GM12878 (cell line): ENCODE data around the gene RARRES2. TPM values are rescaled to one million over a fixed set of nuclear protein-coding genes. Genes with fewer than 3 reads are reported as not detected.
A peak's percentile ranks its signal among the peaks of the same experiment; 100 is the strongest.

ENCODE experiments used
- ATAC-seq: fragments of 200-7000 bp; cut with Tn5 transposase; 3 replicates; pipeline ENCODE4 v1.9.1; 2020; ENCODE audit warnings: mild to moderate bottlenecking, moderate library complexity
- BruUV-seq: library from RNA; stranded (reverse); fragments of 400-500 nt; replicated peaks from 2 replicates; lab custom pipeline; 2021; lab: Mats Ljungman, UMichigan
- CTCF ChIA-PET: fragments of 300-600 bp; sonication (Branson Sonifier 250); formaldehyde crosslinking; extraction: SDS; loops from one replicate; lab custom pipeline; 2021; ENCODE audit warnings: inconsistent platforms; lab: Yijun Ruan, JAX
- POLR2A ChIA-PET: fragments of 350-600 bp; formaldehyde crosslinking; extraction: SDS; loops from one replicate; lab custom pipeline; 2021; ENCODE audit warnings: inconsistent platforms; lab: Charles Lee
- RAD21 ChIA-PET: fragments of 300-600 bp; sonication (Branson Sonifier 250); formaldehyde crosslinking; loops from one replicate; lab custom pipeline; 2023; ENCODE audit warnings: antibody characterized with exemption; ENCODE audit not compliant: unreplicated experiment; lab: Charles Lee
- SMC1A ChIA-PET: fragments of 300-600 bp; sonication (Branson Sonifier 250); formaldehyde crosslinking; loops from one replicate; lab custom pipeline; 2023; ENCODE audit not compliant: unreplicated experiment, uncharacterized antibody; lab: Charles Lee
- DNase-seq: peaks from one replicate; pipeline ENCODE4 v3.0.0-alpha.2; 2011; ENCODE audit warnings: low read depth, low spot score
- FAIRE-seq: peaks from 3 replicates; lab custom pipeline; 2011; peaks lifted over from hg19 to GRCh38; lab: Jason Lieb, UNC
- H2AFZ ChIP-seq: 2 replicates; pipeline ENCODE4 v1.6.0; 2011; ENCODE audit warnings: low read depth, low read length, control low read depth; ENCODE audit not compliant: control insufficient read depth
- H3K27ac ChIP-seq: 2 replicates; pipeline ENCODE4 v1.5.1; 2011; ENCODE audit warnings: control low read depth; ENCODE audit not compliant: control insufficient read depth, insufficient read depth
- H3K27me3 ChIP-seq, 2 experiments: replicated peaks in 1 of 2; 2 replicates each; pipeline versions ENCODE4 v1.6.0 to v1.6.1; 2011; ENCODE audit warnings: low read length in 1 of 2; ENCODE audit not compliant: control insufficient read depth in 2 of 2, insufficient read depth in 2 of 2
- H3K36me3 ChIP-seq, 2 experiments: 2 replicates each; pipeline ENCODE4 v1.5.1; 2011; ENCODE audit warnings: low read length in 1 of 2; ENCODE audit not compliant: control insufficient read depth in 2 of 2, insufficient read depth in 2 of 2
- H3K4me1 ChIP-seq: 2 replicates; pipeline ENCODE4 v1.6.1; 2011; ENCODE audit warnings: mild to moderate bottlenecking, low read length, moderate library complexity, mixed read lengths; ENCODE audit not compliant: control insufficient read depth, insufficient read depth
- H3K4me2 ChIP-seq: 2 replicates; pipeline ENCODE4 v1.6.0; 2011; ENCODE audit warnings: control low read depth; ENCODE audit not compliant: control insufficient read depth, insufficient read depth
- H3K4me3 ChIP-seq: fragments of 200-600 bp; sonication (generic); 2 replicates; pipeline ENCODE4 v1.5.1; 2016
- H3K79me2 ChIP-seq: 2 replicates; pipeline ENCODE4 v1.6.0; 2011; ENCODE audit warnings: low read length; ENCODE audit not compliant: control insufficient read depth, insufficient read depth
- H3K9ac ChIP-seq: 2 replicates; pipeline ENCODE4 v1.8.0; 2011; ENCODE audit warnings: low read length, control low read depth, mixed read lengths; ENCODE audit not compliant: control insufficient read depth, insufficient read depth
- H3K9me3 ChIP-seq: replicated peaks from 3 replicates; pipeline ENCODE4 v1.5.1; 2011; ENCODE audit warnings: mild to moderate bottlenecking, low read length; ENCODE audit not compliant: control insufficient read depth, insufficient read depth
- H4K20me1 ChIP-seq: 2 replicates; pipeline ENCODE4 v1.6.0; 2011; ENCODE audit not compliant: control insufficient read depth, insufficient read depth
- FOS ChIP-seq: IDR thresholded peaks from 3 replicates; pipeline ENCODE4 v1.6.1; 2011; ENCODE audit warnings: borderline replicate concordance; ENCODE audit not compliant: insufficient read length; ENCODE audit errors: extremely low read depth
- GATAD2B ChIP-seq: fragments of 450-650 bp; conservative IDR thresholded peaks from 2 replicates; pipeline ENCODE4 v1.6.1; 2017; ENCODE audit warnings: low read depth, mild to moderate bottlenecking, moderate library complexity
- POLR2AphosphoS5 ChIP-seq: IDR thresholded peaks from 2 replicates; pipeline ENCODE4 v1.6.1; 2011; ENCODE audit warnings: mild to moderate bottlenecking, low read length, inconsistent platforms
- POU2F2 ChIP-seq: IDR thresholded peaks from 3 replicates; pipeline ENCODE4 v1.6.1; 2011; ENCODE audit warnings: low read depth, mild to moderate bottlenecking, low read length, borderline replicate concordance
- RBBP5 ChIP-seq: fragments of 200-600 bp; sonication (generic); conservative IDR thresholded peaks from 2 replicates; pipeline ENCODE4 v1.6.1; 2016
- RFX5 ChIP-seq: IDR thresholded peaks from 2 replicates; pipeline ENCODE4 v1.6.1; 2011; ENCODE audit warnings: low read depth, low read length, improper control_type of control experiment
- WGBS: methylation state at CpG from one replicate; pipeline ENCODE4 v1.1.6; 2016; ENCODE audit warnings: low lambda C conversion rate; ENCODE audit not compliant: insufficient replicate concordance, insufficient coverage; ENCODE audit errors: missing lambda C conversion rate; 5-methylcytosine and 5-hydroxymethylcytosine counted together
- in situ Hi-C: fragments of 300-500 bp; cut with MboI; formaldehyde crosslinking; loops from 9 replicates; pipeline ENCODE4 v1.14.3; 2018; ENCODE audit warnings: mixed read lengths
- intact Hi-C: fragments of 100-400 bp; cut with micrococcal nuclease; formaldehyde crosslinking; loops from one replicate; pipeline ENCODE4 v1.14.2; 2022; ENCODE audit not compliant: unreplicated experiment
- polyA plus RNA-seq, 11 experiments: library from polyadenylated mRNA; depleted of rRNA in 4 of 11; unstranded in 6 of 11; stranded (reverse) in 5 of 11; fragments of >200 nt; fragmentation: Nextera tagmentation in 4 of 11; fragmentation: Illumina TruSeq in 1 of 11; extraction: Ambion mirVana in 4 of 11; extraction: Trizol in 1 of 11; gene quantifications; 1 replicate in 1 of 11; 2 replicates in 10 of 11; pipeline versions ENCODE4 v1.2.1 to v1.2.3, GENCODE V29; 2011 to 2016; ENCODE audit warnings: inconsistent platforms in 2 of 11, missing spikeins in 2 of 11, low read depth in 1 of 11
- total RNA-seq, 4 experiments: library from RNA; depleted of rRNA in 3 of 4; stranded (reverse); fragments of >200 nt in 3 of 4; fragmentation: Illumina TruSeq in 1 of 4; extraction: Trizol in 1 of 4; gene quantifications; 2 replicates each; pipeline versions ENCODE4 v1.2.1 to v1.2.3, GENCODE V29; 2013 to 2021
- TF ChIP-seq, protein P1 (sequence below): fragments of 450-650 bp; IDR thresholded peaks from 2 replicates; pipeline ENCODE4 v1.6.1; 2017; ENCODE audit warnings: mild to moderate bottlenecking, low read depth, inconsistent platforms; ENCODE audit not compliant: poor library complexity, severe bottlenecking
- TF ChIP-seq, protein P2 (sequence below): fragments of 450-650 bp; IDR thresholded peaks from 2 replicates; pipeline ENCODE4 v1.6.1; 2017; ENCODE audit warnings: mild to moderate bottlenecking
- TF ChIP-seq, protein P3 (sequence below): IDR thresholded peaks from 2 replicates; pipeline ENCODE4 v1.6.1; 2012; ENCODE audit warnings: low read depth, low read length, improper control_type of control experiment
- TF ChIP-seq, protein P4 (sequence below): IDR thresholded peaks from 2 replicates; pipeline ENCODE4 v1.6.1; 2012; ENCODE audit warnings: low read depth, low read length, improper control_type of control experiment

Gene RARRES2
- total and polyA plus RNA-seq, 10 of the 15 experiments (the other 5 are each of a cell fraction or from before 2014, with no cell fraction given): 0.13 to 2.2 (median 0.40) TPM; not detected in 3

DNA sequence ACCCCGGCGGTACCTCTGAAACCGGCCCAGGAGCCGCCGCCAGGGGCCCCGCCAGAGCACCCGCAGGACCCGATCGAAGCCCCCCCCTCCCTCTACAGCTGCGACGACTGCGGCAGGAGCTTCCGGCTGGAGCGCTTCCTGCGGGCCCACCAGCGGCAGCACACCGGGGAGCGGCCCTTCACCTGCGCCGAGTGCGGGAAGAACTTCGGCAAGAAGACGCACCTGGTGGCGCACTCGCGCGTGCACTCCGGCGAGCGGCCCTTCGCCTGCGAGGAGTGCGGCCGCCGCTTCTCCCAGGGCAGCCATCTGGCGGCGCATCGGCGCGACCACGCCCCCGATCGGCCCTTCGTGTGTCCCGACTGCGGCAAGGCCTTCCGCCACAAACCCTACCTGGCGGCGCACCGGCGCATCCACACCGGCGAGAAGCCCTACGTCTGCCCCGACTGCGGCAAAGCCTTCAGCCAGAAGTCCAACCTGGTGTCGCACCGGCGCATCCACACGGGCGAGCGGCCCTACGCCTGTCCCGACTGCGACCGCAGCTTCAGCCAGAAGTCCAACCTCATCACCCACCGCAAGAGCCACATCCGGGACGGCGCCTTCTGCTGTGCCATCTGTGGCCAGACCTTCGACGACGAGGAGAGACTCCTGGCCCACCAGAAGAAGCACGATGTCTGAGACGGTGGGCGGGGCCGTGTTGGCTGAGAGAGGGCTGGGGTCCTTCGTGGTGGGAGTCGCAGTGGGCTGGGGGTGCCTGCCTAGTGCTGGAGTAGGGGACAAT, 31.0 kb upstream of the RARRES2 start:
- Histone ChIP-seq H3K79me2 (peaks cover 69% of the 10 kb centered on the region), H3K9ac (no peak overlapping the region), H3K4me2 (peak overlapping the region; percentile 58; the same call in 1 of the 2 replicates), H3K27me3 (no peaks in the 10 kb centered on the region), H4K20me1 (no peaks in the 10 kb centered on the region; the same call in 1 of the 2 replicates), H3K27ac (no peak overlapping the region)
- in situ Hi-C loops: no loop called here
- CTCF ChIA-PET: interaction anchor here (7.7 kb wide), 1 partner anchor 33 kb away, joined by 70 read pairs; a partner anchor contains a TSS
- no peak for FAIRE-seq
- no peak for ATAC-seq
- TF ChIP-seq POLR2AphosphoS5 (no peak), GATAD2B (peak; percentile 28; the same call in 1 of the 2 replicates)
- TF ChIP-seq, all 136 proteins: peak for 1
- Histone ChIP-seq H3K36me3 (peaks cover 17 to 20% of the 10 kb centered on the region in 2 experiments), H3K4me1 (peaks cover 39% of the 10 kb centered on the region), H3K9me3 (no peaks in the 10 kb centered on the region), H2AFZ (no peak overlapping the region), H3K4me3 (peak overlapping the region; percentile 58; the same call in 1 of the 2 replicates)
- ChIA-PET RAD21 (interaction anchor here (2.9 kb wide), 1 partner anchor 34 kb away, joined by 15 read pairs; a partner anchor contains a TSS), SMC1A (interaction anchor here (0.9 to 1.3 kb wide), 2 partner anchors 37 to 38 kb away, joined by 3 read pairs; no protein-coding TSS in a partner anchor), POLR2A (interaction anchor here (1.2 to 6.2 kb wide), 2 partner anchors 36 to 49 kb away, joined by 4 to 89 read pairs; partner anchors contain the start of genes ACTR3C and LRRC61)
- BruUV-seq: no TSS peak
- WGBS: 98% methylated on average over 39 of the region's 79 CpGs
- intact Hi-C loops: no loop called here
- DNase-seq: no peak

DNA sequence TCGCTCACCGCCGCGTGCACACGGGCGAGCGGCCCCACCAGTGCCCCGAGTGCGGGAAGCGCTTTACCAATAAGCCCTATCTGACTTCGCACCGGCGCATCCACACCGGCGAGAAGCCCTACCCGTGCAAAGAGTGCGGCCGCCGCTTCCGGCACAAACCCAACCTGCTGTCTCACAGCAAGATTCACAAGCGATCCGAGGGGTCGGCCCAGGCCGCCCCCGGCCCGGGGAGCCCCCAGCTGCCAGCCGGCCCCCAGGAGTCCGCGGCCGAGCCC, 30.5 kb upstream of the RARRES2 start:
- WGBS: 98% methylated on average over 15 of the region's 30 CpGs
- DNase-seq: no peak
- intact Hi-C loops: no loop called here
- Histone ChIP-seq H2AFZ (no peak overlapping the region), H3K9me3 (no peaks in the 10 kb centered on the region), H3K36me3 (peaks cover 17 to 20% of the 10 kb centered on the region in 2 experiments), H3K4me1 (peaks cover 37% of the 10 kb centered on the region), H3K4me2 (no peak overlapping the region), H3K4me3 (no peak overlapping the region), H3K27ac (no peak overlapping the region), H3K27me3 (no peaks in the 10 kb centered on the region), H3K79me2 (peaks cover 69% of the 10 kb centered on the region), H4K20me1 (no peaks in the 10 kb centered on the region; the same call in 1 of the 2 replicates), H3K9ac (no peak overlapping the region)
- ATAC-seq: no peak
- RAD21 ChIA-PET: no interaction called here
- no TSS peak for BruUV-seq
- CTCF ChIA-PET: interaction anchor here (7.7 kb wide), 1 partner anchor 33 kb away, joined by 70 read pairs; a partner anchor contains a TSS
- in situ Hi-C loops: no loop called here
- SMC1A ChIA-PET: no interaction called here
- POLR2A ChIA-PET: interaction anchor here (3.0 kb wide), 1 partner anchor 12 kb away, joined by 10 read pairs; no protein-coding TSS in a partner anchor
- no peak for FAIRE-seq
- TF ChIP-seq RBBP5 (no peak), FOS (no peak), RFX5 (no peak), POU2F2 (no peak)
- TF ChIP-seq, protein P1, sequence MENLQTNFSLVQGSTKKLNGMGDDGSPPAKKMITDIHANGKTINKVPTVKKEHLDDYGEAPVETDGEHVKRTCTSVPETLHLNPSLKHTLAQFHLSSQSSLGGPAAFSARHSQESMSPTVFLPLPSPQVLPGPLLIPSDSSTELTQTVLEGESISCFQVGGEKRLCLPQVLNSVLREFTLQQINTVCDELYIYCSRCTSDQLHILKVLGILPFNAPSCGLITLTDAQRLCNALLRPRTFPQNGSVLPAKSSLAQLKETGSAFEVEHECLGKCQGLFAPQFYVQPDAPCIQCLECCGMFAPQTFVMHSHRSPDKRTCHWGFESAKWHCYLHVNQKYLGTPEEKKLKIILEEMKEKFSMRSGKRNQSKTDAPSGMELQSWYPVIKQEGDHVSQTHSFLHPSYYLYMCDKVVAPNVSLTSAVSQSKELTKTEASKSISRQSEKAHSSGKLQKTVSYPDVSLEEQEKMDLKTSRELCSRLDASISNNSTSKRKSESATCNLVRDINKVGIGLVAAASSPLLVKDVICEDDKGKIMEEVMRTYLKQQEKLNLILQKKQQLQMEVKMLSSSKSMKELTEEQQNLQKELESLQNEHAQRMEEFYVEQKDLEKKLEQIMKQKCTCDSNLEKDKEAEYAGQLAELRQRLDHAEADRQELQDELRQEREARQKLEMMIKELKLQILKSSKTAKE: no peak
- TF ChIP-seq, protein P2, sequence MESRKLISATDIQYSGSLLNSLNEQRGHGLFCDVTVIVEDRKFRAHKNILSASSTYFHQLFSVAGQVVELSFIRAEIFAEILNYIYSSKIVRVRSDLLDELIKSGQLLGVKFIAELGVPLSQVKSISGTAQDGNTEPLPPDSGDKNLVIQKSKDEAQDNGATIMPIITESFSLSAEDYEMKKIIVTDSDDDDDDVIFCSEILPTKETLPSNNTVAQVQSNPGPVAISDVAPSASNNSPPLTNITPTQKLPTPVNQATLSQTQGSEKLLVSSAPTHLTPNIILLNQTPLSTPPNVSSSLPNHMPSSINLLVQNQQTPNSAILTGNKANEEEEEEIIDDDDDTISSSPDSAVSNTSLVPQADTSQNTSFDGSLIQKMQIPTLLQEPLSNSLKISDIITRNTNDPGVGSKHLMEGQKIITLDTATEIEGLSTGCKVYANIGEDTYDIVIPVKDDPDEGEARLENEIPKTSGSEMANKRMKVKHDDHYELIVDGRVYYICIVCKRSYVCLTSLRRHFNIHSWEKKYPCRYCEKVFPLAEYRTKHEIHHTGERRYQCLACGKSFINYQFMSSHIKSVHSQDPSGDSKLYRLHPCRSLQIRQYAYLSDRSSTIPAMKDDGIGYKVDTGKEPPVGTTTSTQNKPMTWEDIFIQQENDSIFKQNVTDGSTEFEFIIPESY: no peak
- TF ChIP-seq, protein P3, sequence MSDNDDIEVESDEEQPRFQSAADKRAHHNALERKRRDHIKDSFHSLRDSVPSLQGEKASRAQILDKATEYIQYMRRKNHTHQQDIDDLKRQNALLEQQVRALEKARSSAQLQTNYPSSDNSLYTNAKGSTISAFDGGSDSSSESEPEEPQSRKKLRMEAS: no peak
- TF ChIP-seq, protein P4, sequence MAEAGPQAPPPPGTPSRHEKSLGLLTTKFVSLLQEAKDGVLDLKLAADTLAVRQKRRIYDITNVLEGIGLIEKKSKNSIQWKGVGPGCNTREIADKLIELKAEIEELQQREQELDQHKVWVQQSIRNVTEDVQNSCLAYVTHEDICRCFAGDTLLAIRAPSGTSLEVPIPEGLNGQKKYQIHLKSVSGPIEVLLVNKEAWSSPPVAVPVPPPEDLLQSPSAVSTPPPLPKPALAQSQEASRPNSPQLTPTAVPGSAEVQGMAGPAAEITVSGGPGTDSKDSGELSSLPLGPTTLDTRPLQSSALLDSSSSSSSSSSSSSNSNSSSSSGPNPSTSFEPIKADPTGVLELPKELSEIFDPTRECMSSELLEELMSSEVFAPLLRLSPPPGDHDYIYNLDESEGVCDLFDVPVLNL: no peak
